Lung (tissue), 12 donors: ENCODE data around the gene ZNF536. TPM values are rescaled to one million over a fixed set of nuclear protein-coding genes. Genes with fewer than 3 reads are reported as not detected.
A peak's percentile ranks its signal among the peaks of the same experiment; 100 is the strongest.

Source experiments
- ATAC-seq: fragments of 200-7000 bp; cut with Tn5 transposase; one replicate; pipeline ENCODE4 v1.9.1; 2020; ENCODE audit warnings: moderate number of reproducible peaks; ENCODE audit not compliant: insufficient read depth, low FRiP score
- DNase-seq, 3 donors: peaks; one replicate each; pipeline ENCODE4 v3.0.0-alpha.2; 2013 to 2017
- H3K27ac ChIP-seq, 2 donors: one replicate each; pipeline ENCODE4 v1.5.1; 2013; ENCODE audit warnings: mild to moderate bottlenecking in 2 of 2, moderate library complexity in 2 of 2, control low read depth in 1 of 2, inconsistent platforms in 1 of 2, low read depth in 1 of 2, low read length in 1 of 2
- H3K27me3 ChIP-seq, 3 donors: one replicate each; pipeline ENCODE4 v1.5.1; 2013; ENCODE audit warnings: low read length in 2 of 3; ENCODE audit not compliant: control insufficient read depth in 3 of 3, insufficient read depth in 3 of 3
- H3K36me3 ChIP-seq, 4 donors: one replicate each; pipeline ENCODE4 v1.5.1; 2013; ENCODE audit warnings: low read length in 4 of 4, mild to moderate bottlenecking in 1 of 4, moderate library complexity in 1 of 4; ENCODE audit not compliant: control insufficient read depth in 4 of 4, insufficient read depth in 4 of 4
- H3K4me1 ChIP-seq, 5 donors: one replicate each; pipeline ENCODE4 v1.5.1; 2013; ENCODE audit warnings: low read length in 5 of 5, mild to moderate bottlenecking in 2 of 5, moderate library complexity in 1 of 5; ENCODE audit not compliant: control insufficient read depth in 5 of 5, insufficient read depth in 5 of 5
- H3K4me3 ChIP-seq: one replicate; pipeline ENCODE4 v1.5.1; 2013; ENCODE audit warnings: mild to moderate bottlenecking, control low read depth, moderate library complexity
- H3K9ac ChIP-seq, 2 donors: one replicate each; pipeline ENCODE4 v1.5.1; 2013; ENCODE audit warnings: low read length in 2 of 2, control low read depth in 1 of 2; ENCODE audit not compliant: insufficient read depth in 1 of 2
- H3K9me3 ChIP-seq, 4 donors: one replicate each; pipeline ENCODE4 v1.5.1; 2013; ENCODE audit warnings: low read length in 3 of 4, mild to moderate bottlenecking in 1 of 4, moderate library complexity in 1 of 4; ENCODE audit not compliant: control insufficient read depth in 4 of 4, insufficient read depth in 3 of 4
- CTCF ChIP-seq: IDR thresholded peaks from 2 replicates; pipeline ENCODE4 v1.5.1; 2012; ENCODE audit warnings: mild to moderate bottlenecking; ENCODE audit errors: control extremely low read depth, extremely low read depth
- WGBS, 2 donors: extraction: QIAGEN DNeasy Blood & Tissue Kit; methylation state at CpG; one replicate each; pipeline ENCODE4 v1.1.7; 2013; 5-methylcytosine and 5-hydroxymethylcytosine counted together
- polyA plus RNA-seq, 2 donors: library from polyadenylated mRNA; stranded (reverse); fragments of 200-250 nt; gene quantifications; one replicate each; pipeline ENCODE4 v1.2.1, GENCODE V29; 2013
- total RNA-seq, 2 donors: library from RNA; depleted of rRNA in 1 of 2; stranded (reverse); fragments of >200 nt in 1 of 2; gene quantifications; one replicate each; pipeline ENCODE4 v1.2.1, GENCODE V29; 2014 to 2021
- donor health status: control.
- donor health status: control.
- donor health status: Bipolar disorder and iron deficiency.
- donor health status: healthy.
- donor health status: DM: yes; HTN: yes; CAD: no.

The ZNF536 gene
- total and polyA plus RNA-seq, 4 donors: 0.07 to 5.6 (median 0.21) TPM

- ATAC-seq: no peak
- no peak for TF ChIP-seq CTCF
- DNase-seq: no peak
- H3K27ac ChIP-seq: no peak overlapping the region
- peaks cover 0 to 24% (median 9%) of the 10 kb centered on the region in 5 donors for H3K4me1 ChIP-seq
- H3K36me3 ChIP-seq: no peaks in the 10 kb centered on the region
- H3K9ac ChIP-seq: no peak overlapping the region
- no peaks in the 10 kb centered on the region for H3K27me3 ChIP-seq
- H3K4me3 ChIP-seq: no peak overlapping the region
- WGBS, 2 donors: 78 to 84% methylated on average over 2 of the region's 2 CpGs
- peaks cover 0 to 7% (median 0%) of the 10 kb centered on the region in 4 donors for H3K9me3 ChIP-seq
Measured at GRCh38 chr19:30476997-30477396, 104.8 kb downstream of the ZNF536 start.

- no peak overlapping the region for H3K27ac ChIP-seq
Measured at GRCh38 chr19:30479231-30479630, 107.0 kb downstream of the ZNF536 start.

GRCh38 chr19:30480097-30480496 lies 107.9 kb downstream of the ZNF536 start:
- no peaks in the 10 kb centered on the region for H3K27me3 ChIP-seq
- no peaks in the 10 kb centered on the region for H3K36me3 ChIP-seq
- TF ChIP-seq CTCF: no peak
- no peak overlapping the region for H3K4me3 ChIP-seq
- no peak overlapping the region for H3K27ac ChIP-seq
- H3K9ac ChIP-seq: no peak overlapping the region
- WGBS, 2 donors: 30 to 34% methylated on average over 6 of the region's 6 CpGs
- DNase-seq (no peak), ATAC-seq (no peak)
- H3K4me1 ChIP-seq: peaks cover 0 to 24% (median 9%) of the 10 kb centered on the region in 5 donors
- H3K9me3 ChIP-seq: peaks cover 0 to 2% (median 0%) of the 10 kb centered on the region in 4 donors

More at GRCh38 chr19:30479231-30479630, 107.0 kb downstream of the ZNF536 start:
- no peak overlapping the region for H3K4me3 ChIP-seq
- no peak for TF ChIP-seq CTCF
- peaks cover 0 to 2% (median 0%) of the 10 kb centered on the region in 4 donors for H3K9me3 ChIP-seq
- WGBS, 2 donors: 27 to 42% methylated on average over 7 of the region's 7 CpGs
- ATAC-seq: no peak
- H3K36me3 ChIP-seq: no peaks in the 10 kb centered on the region
- peaks cover 0 to 24% (median 9%) of the 10 kb centered on the region in 5 donors for H3K4me1 ChIP-seq
- no peak overlapping the region for H3K9ac ChIP-seq
- H3K27me3 ChIP-seq: no peaks in the 10 kb centered on the region
- DNase-seq: peak; percentile 61 to 87 (median 71)

- no peaks in the 10 kb centered on the region for H3K27me3 ChIP-seq
- ATAC-seq (no peak), DNase-seq (no peak)
- peaks cover 0 to 24% (median 9%) of the 10 kb centered on the region in 5 donors for H3K4me1 ChIP-seq
- H3K36me3 ChIP-seq: no peaks in the 10 kb centered on the region
- WGBS, 2 donors: 87 to 94% methylated on average over 4 of the region's 4 CpGs
- no peak overlapping the region for H3K4me3 ChIP-seq
- TF ChIP-seq CTCF: no peak
- H3K27ac ChIP-seq: no peak overlapping the region
- H3K9me3 ChIP-seq: peaks cover 0 to 2% (median 0%) of the 10 kb centered on the region in 4 donors
- H3K9ac ChIP-seq: no peak overlapping the region
Measured at GRCh38 chr19:30481063-30481462, 108.9 kb downstream of the ZNF536 start.
